Kidney (tissue), 14 donors: ENCODE data around the gene AKAP1. TPM values are rescaled to one million over a fixed set of nuclear protein-coding genes. Genes with fewer than 3 reads are reported as not detected.

Source experiments
- DNase-seq, 5 donors: peaks; one replicate each; pipeline ENCODE4 v3.0.0-alpha.2; 2013 to 2020
- FAIRE-seq: peaks from 2 replicates; lab custom pipeline; 2012; peaks lifted over from hg19 to GRCh38; lab: Jason Lieb, UNC
- H3K27ac ChIP-seq, 2 donors: one replicate each; pipeline ENCODE4 v1.7.0; 2013; ENCODE audit warnings: low read depth in 2 of 2, low read length in 2 of 2, inconsistent platforms in 1 of 2
- H3K27me3 ChIP-seq: one replicate; pipeline ENCODE4 v1.7.1; 2013; ENCODE audit warnings: low read length, inconsistent platforms; ENCODE audit not compliant: control insufficient read depth, insufficient read depth
- H3K36me3 ChIP-seq, 3 donors: one replicate each; pipeline versions ENCODE4 v1.7.0 to v1.7.1; 2013; ENCODE audit warnings: low read length in 3 of 3, control low read depth in 1 of 3, inconsistent platforms in 1 of 3; ENCODE audit not compliant: insufficient read depth in 3 of 3, control insufficient read depth in 2 of 3
- H3K4me1 ChIP-seq, 3 donors: one replicate each; pipeline versions ENCODE4 v1.7.0 to v1.7.1; 2013; ENCODE audit warnings: low read length in 3 of 3, inconsistent platforms in 1 of 3, low read depth in 1 of 3; ENCODE audit not compliant: control insufficient read depth in 2 of 3, insufficient read depth in 2 of 3
- H3K4me3 ChIP-seq, 3 donors: one replicate each; pipeline versions ENCODE4 v1.7.0 to v1.8.1; 2013; ENCODE audit warnings: low read length in 3 of 3, control low read depth in 1 of 3, inconsistent platforms in 1 of 3
- H3K9ac ChIP-seq, 3 donors: one replicate each; pipeline versions ENCODE4 v1.7.0 to v1.7.1; 2013; ENCODE audit warnings: low read length in 3 of 3, control low read depth in 1 of 3, inconsistent platforms in 1 of 3
- H3K9me3 ChIP-seq, 3 donors: one replicate each; pipeline versions ENCODE4 v1.7.0 to v1.7.1; 2013; ENCODE audit warnings: low read length in 3 of 3, control low read depth in 1 of 3, inconsistent platforms in 1 of 3; ENCODE audit not compliant: control insufficient read depth in 2 of 3, insufficient read depth in 1 of 3
- intact Hi-C: fragments of 100-400 bp; cut with DNase I; formaldehyde crosslinking; loops from one replicate; pipeline ENCODE4 v1.11.1; 2022
- polyA plus RNA-seq: library from polyadenylated mRNA; stranded (reverse); fragments of 350-450 nt; fragmentation: Illumina TruSeq; extraction: RNeasy Lipid Tissue Mini Kit (QIAGEN cat#74804); gene quantifications from one replicate; pipeline ENCODE4 v1.2.3, GENCODE V29; 2014; ENCODE audit warnings: low read depth, low replicate concordance; ENCODE audit not compliant: insufficient read depth
- total RNA-seq: library from RNA; stranded (reverse); fragmentation: NEBNext Ultra II Directional; extraction: Animal tissue kit (Norgen Biotek cat#: 25700); gene quantifications from one replicate; pipeline ENCODE4 v1.2.1, GENCODE V29; 2021
- TF ChIP-seq, protein P1 (sequence below): IDR thresholded peaks from 3 replicates; pipeline ENCODE4 v1.5.1; 2012; ENCODE audit warnings: mild to moderate bottlenecking, moderate library complexity, borderline replicate concordance; ENCODE audit not compliant: insufficient read depth; ENCODE audit errors: extremely low read depth
- donor health status: control.
- donor health status: control.
- donor health status: control.
- donor health status: control.
- donor health status: control.
- donor health status: DM: yes; HTN: yes; CAD: no.
- donor health status: Normal renal cell carcinoma (clear cell type).

The AKAP1 gene
- total and polyA plus RNA-seq, 2 donors from 2014 or later, result 24.6 to 46.8 TPM

DNA sequence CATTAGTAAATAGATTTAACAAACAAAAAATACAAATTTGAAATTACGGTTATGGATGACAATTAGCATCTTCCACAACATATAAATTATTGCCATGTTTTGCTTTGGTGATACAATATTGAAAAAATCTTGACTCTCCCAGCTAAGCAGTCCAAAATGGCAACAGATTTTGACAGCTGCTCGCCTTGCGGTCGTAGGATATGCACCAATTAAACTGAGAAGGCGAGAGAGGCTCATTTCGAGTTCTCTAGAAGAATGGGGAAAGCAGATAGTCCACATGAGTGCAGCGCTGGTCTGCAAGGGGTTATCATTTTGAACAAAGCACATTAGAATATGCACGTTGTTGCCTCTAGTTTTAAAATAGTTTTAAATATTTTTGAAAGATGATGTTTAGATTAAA is 55.3 kb downstream of the AKAP1 start:
- no peak overlapping the region for H3K27ac ChIP-seq
- TF ChIP-seq, protein P1, sequence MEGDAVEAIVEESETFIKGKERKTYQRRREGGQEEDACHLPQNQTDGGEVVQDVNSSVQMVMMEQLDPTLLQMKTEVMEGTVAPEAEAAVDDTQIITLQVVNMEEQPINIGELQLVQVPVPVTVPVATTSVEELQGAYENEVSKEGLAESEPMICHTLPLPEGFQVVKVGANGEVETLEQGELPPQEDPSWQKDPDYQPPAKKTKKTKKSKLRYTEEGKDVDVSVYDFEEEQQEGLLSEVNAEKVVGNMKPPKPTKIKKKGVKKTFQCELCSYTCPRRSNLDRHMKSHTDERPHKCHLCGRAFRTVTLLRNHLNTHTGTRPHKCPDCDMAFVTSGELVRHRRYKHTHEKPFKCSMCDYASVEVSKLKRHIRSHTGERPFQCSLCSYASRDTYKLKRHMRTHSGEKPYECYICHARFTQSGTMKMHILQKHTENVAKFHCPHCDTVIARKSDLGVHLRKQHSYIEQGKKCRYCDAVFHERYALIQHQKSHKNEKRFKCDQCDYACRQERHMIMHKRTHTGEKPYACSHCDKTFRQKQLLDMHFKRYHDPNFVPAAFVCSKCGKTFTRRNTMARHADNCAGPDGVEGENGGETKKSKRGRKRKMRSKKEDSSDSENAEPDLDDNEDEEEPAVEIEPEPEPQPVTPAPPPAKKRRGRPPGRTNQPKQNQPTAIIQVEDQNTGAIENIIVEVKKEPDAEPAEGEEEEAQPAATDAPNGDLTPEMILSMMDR, result no peak
- H3K9me3 ChIP-seq, result no peaks in the 10 kb centered on the region
- H3K36me3 ChIP-seq, result no peaks in the 10 kb centered on the region
- H3K4me1 ChIP-seq, result no peaks in the 10 kb centered on the region
- intact Hi-C loops, result no loop called here
- H3K9ac ChIP-seq, result no peak overlapping the region
- H3K27me3 ChIP-seq, result no peaks in the 10 kb centered on the region
- DNase-seq (no peak), FAIRE-seq (no peak)
- H3K4me3 ChIP-seq, result no peak overlapping the region

DNA sequence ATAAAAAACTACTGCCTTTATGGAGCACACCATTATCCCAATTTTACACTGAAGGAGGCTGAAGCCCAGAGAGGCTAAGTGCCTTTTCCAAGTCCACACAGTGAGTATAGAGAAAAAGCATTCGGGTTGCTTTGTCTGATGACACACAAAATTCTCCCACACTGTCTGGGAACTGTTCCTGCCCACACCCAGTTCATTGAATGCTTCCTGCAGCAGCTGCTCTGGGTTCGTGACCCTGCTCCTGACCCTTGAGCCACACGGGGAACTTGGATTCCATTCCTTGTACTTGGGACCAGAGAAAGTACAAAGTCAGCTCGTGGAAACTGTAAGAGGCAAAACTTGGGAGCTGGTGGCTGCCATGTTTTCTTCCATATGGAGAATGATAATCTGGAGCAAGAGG is 57.9 kb downstream of the AKAP1 start:
- Histone ChIP-seq H3K9ac (no peak overlapping the region), H3K27me3 (no peaks in the 10 kb centered on the region), H3K36me3 (no peaks in the 10 kb centered on the region), H3K4me3 (no peak overlapping the region), H3K4me1 (no peaks in the 10 kb centered on the region), H3K27ac (no peak overlapping the region), H3K9me3 (no peaks in the 10 kb centered on the region)
- TF ChIP-seq, protein P1, result no peak
- FAIRE-seq (no peak), DNase-seq (no peak)
- intact Hi-C loops, result no loop called here

DNA sequence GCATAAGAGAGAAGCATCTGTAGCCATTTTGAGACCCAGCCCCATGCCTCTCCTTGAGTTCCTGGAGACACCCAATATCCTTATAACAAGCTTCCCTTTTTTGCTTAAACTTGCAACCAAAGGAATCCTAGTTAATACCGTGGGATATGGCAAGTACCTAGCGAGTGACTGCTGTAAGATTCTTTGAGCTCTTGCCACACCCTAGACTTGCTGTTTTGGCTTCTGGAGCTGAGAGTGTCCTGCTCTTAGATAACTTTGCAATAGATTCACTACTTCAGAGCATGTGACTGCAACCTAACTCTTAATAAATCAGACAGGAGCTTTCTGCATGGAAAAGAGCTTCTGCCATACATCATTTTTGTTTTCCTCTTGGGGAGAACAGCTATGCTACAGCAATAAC is 58.3 kb downstream of the AKAP1 start:
- no peaks in the 10 kb centered on the region for H3K27me3 ChIP-seq
- no peak overlapping the region for H3K27ac ChIP-seq
- FAIRE-seq (no peak), DNase-seq (no peak)
- no peak overlapping the region for H3K9ac ChIP-seq
- no peaks in the 10 kb centered on the region for H3K4me1 ChIP-seq
- TF ChIP-seq, protein P1, result no peak
- no peaks in the 10 kb centered on the region for H3K9me3 ChIP-seq
- no peak overlapping the region for H3K4me3 ChIP-seq
- intact Hi-C loops, result no loop called here
- no peaks in the 10 kb centered on the region for H3K36me3 ChIP-seq

DNA sequence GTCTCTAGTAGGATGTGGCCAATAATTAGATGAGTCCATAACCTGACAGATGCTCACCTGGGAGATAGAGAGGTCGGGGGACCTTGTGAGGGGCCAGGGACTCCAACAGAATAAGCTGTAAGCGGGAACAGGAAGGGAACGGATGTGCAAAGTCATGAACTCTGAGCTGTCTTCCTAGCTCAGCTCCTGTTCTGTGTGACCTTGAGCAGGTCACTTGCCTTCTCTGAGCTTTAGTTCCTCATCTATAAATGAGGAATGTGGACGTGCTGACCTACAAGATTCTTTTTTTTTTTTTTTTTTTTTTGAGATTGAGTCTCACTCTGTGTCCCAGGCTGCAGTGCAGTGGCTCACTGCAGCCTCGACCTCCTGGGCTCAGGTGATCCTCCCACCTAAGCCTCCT is 58.9 kb downstream of the AKAP1 start:
- H3K9me3 ChIP-seq, result no peaks in the 10 kb centered on the region
- no peaks in the 10 kb centered on the region for H3K4me1 ChIP-seq
- no peak overlapping the region for H3K4me3 ChIP-seq
- no peak overlapping the region for H3K27ac ChIP-seq
- intact Hi-C loops, result no loop called here
- TF ChIP-seq, protein P1, result no peak
- DNase-seq, result no peak
- no peak overlapping the region for H3K9ac ChIP-seq
- H3K27me3 ChIP-seq, result no peaks in the 10 kb centered on the region
- no peak for FAIRE-seq
- no peaks in the 10 kb centered on the region for H3K36me3 ChIP-seq
